ENCODE measurements around the gene ENTPD8. TPM values are rescaled to one million over a fixed set of nuclear protein-coding genes. Genes with fewer than 3 reads are reported as not detected.

Gene ENTPD8
- total RNA-seq, 2 experiments from 2014 or later, result not detected

- Mint-ChIP-seq H3K27ac (no peak overlapping the region), H3K27me3 (peaks cover 1% of the 10 kb centered on the region), H3K4me3 (no peak overlapping the region), H3K36me3 (ENCODE audit: low read depth) (peaks cover 5% of the 10 kb centered on the region), H3K9me3 (no peaks in the 10 kb centered on the region), H3K4me1 (ENCODE audit: low read depth) (peaks cover 3% of the 10 kb centered on the region)
- DNase-seq (no peak), ATAC-seq (no peak)
- ChIA-PET CTCF (no interaction called here), POLR2A (no interaction called here)
- no peak for TF ChIP-seq CTCF (IDR thresholded peaks at IDR 0.05)
- intact Hi-C loops (cut with micrococcal nuclease), result no loop called here
Measured at GRCh38 chr9:137416563-137417151, 24.5 kb downstream of the ENTPD8 start.

- peaks cover 5% of the 10 kb centered on the region for H3K36me3 Mint-ChIP-seq (ENCODE audit: low read depth)
- ATAC-seq (no peak), DNase-seq (no peak)
- CTCF ChIA-PET, result no interaction called here
- POLR2A ChIA-PET, result no interaction called here
- H3K27me3 Mint-ChIP-seq, result peaks cover 1% of the 10 kb centered on the region
- no peak overlapping the region for H3K4me3 Mint-ChIP-seq
- TF ChIP-seq CTCF (IDR thresholded peaks at IDR 0.05), result no peak
- no peaks in the 10 kb centered on the region for H3K9me3 Mint-ChIP-seq
- H3K27ac Mint-ChIP-seq, result no peak overlapping the region
- H3K4me1 Mint-ChIP-seq (ENCODE audit: low read depth), result peaks cover 4% of the 10 kb centered on the region
- intact Hi-C loops (cut with micrococcal nuclease), result no loop called here
Measured at GRCh38 chr9:137416006-137416562, 25.1 kb downstream of the ENTPD8 start.

- Mint-ChIP-seq H3K4me3 (no peak overlapping the region), H3K36me3 (ENCODE audit: low read depth) (peaks cover 5% of the 10 kb centered on the region), H3K4me1 (ENCODE audit: low read depth) (peaks cover 5% of the 10 kb centered on the region), H3K9me3 (no peaks in the 10 kb centered on the region), H3K27me3 (peaks cover 1% of the 10 kb centered on the region), H3K27ac (no peak overlapping the region)
- CTCF ChIA-PET, result no interaction called here
- intact Hi-C loops (cut with micrococcal nuclease), result no loop called here
- no peak for TF ChIP-seq CTCF (IDR thresholded peaks at IDR 0.05)
- DNase-seq (no peak), ATAC-seq (no peak)
- POLR2A ChIA-PET, result no interaction called here
Measured at GRCh38 chr9:137415451-137415850, 25.7 kb downstream of the ENTPD8 start.

- no peak for TF ChIP-seq CTCF (IDR thresholded peaks at IDR 0.05)
- intact Hi-C loops (cut with micrococcal nuclease), result no loop called here
- Mint-ChIP-seq H3K4me1 (ENCODE audit: low read depth) (peaks cover 6% of the 10 kb centered on the region), H3K27ac (no peak overlapping the region), H3K4me3 (no peak overlapping the region), H3K36me3 (ENCODE audit: low read depth) (peaks cover 3% of the 10 kb centered on the region), H3K9me3 (no peaks in the 10 kb centered on the region), H3K27me3 (peaks cover 3% of the 10 kb centered on the region)
- CTCF ChIA-PET, result interaction anchor here (1.5 to 1.6 kb wide), 2 partner anchors 10 to 113 kb away, joined by 3 to 6 read pairs; no protein-coding TSS in a partner anchor
- ATAC-seq (no peak), DNase-seq (no peak)
- POLR2A ChIA-PET, result interaction anchor here (1.2 kb wide), 1 partner anchor 10 kb away, joined by 7 read pairs; the partner anchor contains the start of genes EXD3 and NOXA1
Measured at GRCh38 chr9:137412431-137412830, 28.7 kb downstream of the ENTPD8 start.

GRCh38 chr9:137411645-137412380, 29.3 kb downstream of the ENTPD8 start:
- intact Hi-C loops (cut with micrococcal nuclease), result no loop called here
- ATAC-seq (peak; percentile 48), DNase-seq (peak; percentile 81)
- ChIA-PET CTCF (interaction anchor here (1.2 to 1.6 kb wide), 3 partner anchors 10 to 125 kb away, joined by 3 to 6 read pairs (median 4); no protein-coding TSS in a partner anchor), POLR2A (interaction anchor here (1.2 kb wide), 2 partner anchors 11 kb away, joined by 4 to 7 read pairs; partner anchors contain the start of genes EXD3 and NOXA1)
- H3K9me3 Mint-ChIP-seq, result no peaks in the 10 kb centered on the region
- peaks cover 3% of the 10 kb centered on the region for H3K36me3 Mint-ChIP-seq (ENCODE audit: low read depth)
- H3K4me3 Mint-ChIP-seq, result no peak overlapping the region
- H3K27me3 Mint-ChIP-seq, result peaks cover 3% of the 10 kb centered on the region
- TF ChIP-seq CTCF (IDR thresholded peaks at IDR 0.05), result no peak
- peaks cover 6% of the 10 kb centered on the region for H3K4me1 Mint-ChIP-seq (ENCODE audit: low read depth)
- no peak overlapping the region for H3K27ac Mint-ChIP-seq
